ENCODE results near the gene LARGE2.
"Not testable (repeated sequence)": the region's sequence is repeated elsewhere in the genome, so short reads cannot be mapped to it uniquely, and the experiment has no call there.

Gene LARGE2

DNA sequence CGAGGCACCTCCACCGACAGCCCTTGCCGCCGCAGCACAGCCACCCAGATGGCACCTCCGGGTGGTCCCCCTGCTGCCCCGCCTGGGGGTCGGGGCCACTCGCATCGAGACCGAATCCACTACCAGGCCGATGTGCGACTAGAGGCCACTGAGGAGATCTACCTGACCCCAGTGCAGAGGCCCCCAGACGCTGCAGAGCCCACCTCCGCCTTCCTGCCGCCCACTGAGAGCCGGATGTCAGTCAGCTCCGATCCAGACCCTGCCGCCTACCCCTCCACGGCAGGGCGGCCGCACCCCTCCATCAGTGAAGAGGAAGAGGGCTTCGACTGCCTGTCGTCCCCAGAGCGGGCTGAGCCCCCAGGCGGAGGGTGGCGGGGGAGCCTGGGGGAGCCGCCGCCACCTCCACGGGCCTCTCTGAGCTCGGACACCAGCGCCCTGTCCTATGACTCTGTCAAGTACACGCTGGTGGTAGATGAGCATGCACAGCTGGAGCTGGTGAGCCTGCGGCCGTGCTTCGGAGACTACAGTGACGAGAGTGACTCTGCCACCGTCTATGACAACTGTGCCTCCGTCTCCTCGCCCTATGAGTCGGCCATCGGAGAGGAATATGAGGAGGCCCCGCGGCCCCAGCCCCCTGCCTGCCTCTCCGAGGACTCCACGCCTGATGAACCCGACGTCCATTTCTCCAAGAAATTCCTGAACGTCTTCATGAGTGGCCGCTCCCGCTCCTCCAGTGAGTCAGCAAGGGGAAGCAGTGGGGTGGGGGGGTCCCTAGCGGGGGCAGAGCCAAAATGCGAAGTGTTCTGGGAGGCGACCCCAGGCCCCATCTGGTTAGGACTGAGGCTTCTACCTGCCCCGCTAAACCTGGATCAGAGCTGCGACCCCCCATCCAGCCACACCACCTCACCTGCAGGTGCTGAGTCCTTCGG is 19.7 kb upstream of the LARGE2 start:
- no peak overlapping the region for H3K4me3 Mint-ChIP-seq
- peak overlapping the region; percentile 62 for H3K27ac Mint-ChIP-seq
- no peaks in the 10 kb centered on the region for H3K9me3 Mint-ChIP-seq
- H3K27me3 Mint-ChIP-seq = peaks cover 6% of the 10 kb centered on the region
- ATAC-seq (ENCODE audit: low read depth) (no peak), DNase-seq (ENCODE audit: low spot score in 2 of 2) (no peak)
- peaks cover 14% of the 10 kb centered on the region for H3K4me1 Mint-ChIP-seq
- no peaks in the 10 kb centered on the region for H3K36me3 Mint-ChIP-seq

GRCh38 chr11:45904309-45904915 is 18.0 kb upstream of the LARGE2 start:
- Mint-ChIP-seq H3K27ac (peak overlapping the region; percentile 4), H3K9me3 (no peaks in the 10 kb centered on the region), H3K4me1 (peaks cover 18% of the 10 kb centered on the region), H3K36me3 (peaks cover 2% of the 10 kb centered on the region), H3K27me3 (peaks cover 3% of the 10 kb centered on the region), H3K4me3 (no peak overlapping the region)
- DNase-seq (ENCODE audit: low spot score in 2 of 2) (no peak), ATAC-seq (ENCODE audit: low read depth) (no peak)

- DNase-seq (ENCODE audit: low spot score in 2 of 2) = no peak
- H3K4me3 Mint-ChIP-seq = no peak overlapping the region
- H3K9me3 Mint-ChIP-seq = no peaks in the 10 kb centered on the region
- peaks cover 6% of the 10 kb centered on the region for H3K36me3 Mint-ChIP-seq
- no peak overlapping the region for H3K27ac Mint-ChIP-seq
- H3K4me1 Mint-ChIP-seq = peaks cover 18% of the 10 kb centered on the region
- peaks cover 3% of the 10 kb centered on the region for H3K27me3 Mint-ChIP-seq
- ATAC-seq (ENCODE audit: low read depth) = no peak
Observed at GRCh38 chr11:45905095-45905494, 17.4 kb upstream of the LARGE2 start.

- not testable (repeated sequence) for DNase-seq (ENCODE audit: low spot score in 2 of 2); H3K9me3 Mint-ChIP-seq; H3K27ac Mint-ChIP-seq; H3K4me3 Mint-ChIP-seq; H3K27me3 Mint-ChIP-seq; H3K36me3 Mint-ChIP-seq
- ATAC-seq (ENCODE audit: low read depth) = peak; percentile 23
- peaks cover 16% of the 10 kb centered on the region for H3K4me1 Mint-ChIP-seq
Observed at GRCh38 chr11:45905576-45905975, 16.9 kb upstream of the LARGE2 start.

- no peaks in the 10 kb centered on the region for H3K9me3 Mint-ChIP-seq
- no peak overlapping the region for H3K27ac Mint-ChIP-seq
- peaks cover 14% of the 10 kb centered on the region for H3K4me1 Mint-ChIP-seq
- DNase-seq (ENCODE audit: low spot score in 2 of 2) = no peak
- no peak overlapping the region for H3K4me3 Mint-ChIP-seq
- peaks cover 12% of the 10 kb centered on the region for H3K36me3 Mint-ChIP-seq
- ATAC-seq (ENCODE audit: low read depth) = peak; percentile 23
- no peaks in the 10 kb centered on the region for H3K27me3 Mint-ChIP-seq
Observed at GRCh38 chr11:45906096-45906682, 16.3 kb upstream of the LARGE2 start.

- H3K9me3 Mint-ChIP-seq = no peaks in the 10 kb centered on the region
- peaks cover 19% of the 10 kb centered on the region for H3K36me3 Mint-ChIP-seq
- no peak within 1 kb of the TSS for H3K4me3 Mint-ChIP-seq
- H3K4me1 Mint-ChIP-seq = peaks cover 12% of the 10 kb centered on the region
- ATAC-seq (ENCODE audit: low read depth) (no peak), DNase-seq (ENCODE audit: low spot score in 2 of 2) (no peak)
- no peaks in the 10 kb centered on the region for H3K27me3 Mint-ChIP-seq
- peak within 1 kb of the TSS; percentile 35 for H3K27ac Mint-ChIP-seq
Observed at GRCh38 chr11:45906965-45907611, 15.4 kb upstream of the LARGE2 start, which contains the start of gene FREY1. Gene FREY1, minus strand, starts transcription at chr11:45907271. Its CDS starts 26 bp downstream, at chr11:45907245.

GRCh38 chr11:45907911-45908370 is 14.5 kb upstream of the LARGE2 start:
- Mint-ChIP-seq H3K4me3 (no peak overlapping the region), H3K36me3 (peaks cover 19% of the 10 kb centered on the region), H3K9me3 (no peaks in the 10 kb centered on the region), H3K4me1 (peaks cover 12% of the 10 kb centered on the region), H3K27ac (no peak overlapping the region), H3K27me3 (no peaks in the 10 kb centered on the region)
- no peak for ATAC-seq (ENCODE audit: low read depth)
- no peak for DNase-seq (ENCODE audit: low spot score in 2 of 2)

DNA sequence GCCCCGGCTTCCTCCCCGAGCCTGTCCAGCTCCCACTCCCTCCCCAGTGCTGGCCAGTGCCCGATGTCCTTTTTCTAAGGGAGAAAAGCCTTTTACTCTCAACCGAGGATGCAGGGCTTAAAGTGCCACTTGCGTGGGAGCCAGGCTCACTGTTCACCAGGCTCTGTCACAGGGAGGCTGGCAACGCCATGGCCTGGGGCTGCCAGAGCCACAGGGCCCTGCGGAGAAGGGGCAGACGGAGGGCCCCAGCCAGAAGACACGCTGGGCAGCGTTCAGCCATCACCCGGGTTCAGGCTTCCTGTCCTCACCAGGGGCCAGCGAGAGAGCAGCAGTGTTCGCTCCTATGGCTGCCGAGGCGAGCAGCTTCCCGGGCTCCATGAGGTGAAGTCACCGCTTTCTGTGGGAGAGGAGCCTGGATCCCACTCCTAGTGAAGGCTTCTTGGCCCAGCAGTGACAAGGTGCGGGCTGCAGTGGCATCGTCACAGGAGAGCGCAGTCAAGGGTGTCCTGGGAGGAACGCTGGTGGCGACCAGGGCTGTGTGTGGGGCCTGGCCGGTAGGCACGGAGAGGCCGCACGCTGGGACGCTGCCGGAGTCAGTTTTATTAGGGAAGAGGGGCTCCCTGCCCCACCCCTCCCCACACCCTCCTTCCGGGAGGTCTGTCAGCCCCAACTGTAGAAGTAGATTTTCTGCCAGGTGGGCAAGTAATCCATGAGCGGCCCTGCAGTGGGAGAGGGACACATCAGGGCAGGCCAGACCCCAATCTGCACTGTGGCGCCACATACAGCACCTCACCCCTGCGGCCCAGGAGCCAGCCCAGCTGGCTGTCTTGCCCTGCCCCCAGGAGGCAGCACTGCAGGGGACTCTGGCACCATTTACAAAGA is 12.6 kb upstream of the LARGE2 start:
- Mint-ChIP-seq H3K27me3 (no peaks in the 10 kb centered on the region), H3K9me3 (no peaks in the 10 kb centered on the region), H3K4me3 (no peak overlapping the region), H3K36me3 (peaks cover 26% of the 10 kb centered on the region), H3K4me1 (peaks cover 15% of the 10 kb centered on the region), H3K27ac (no peak overlapping the region)
- ATAC-seq (ENCODE audit: low read depth) (no peak), DNase-seq (ENCODE audit: low spot score in 2 of 2) (no peak)

- H3K27ac Mint-ChIP-seq = no peak overlapping the region
- H3K4me3 Mint-ChIP-seq = no peak overlapping the region
- no peaks in the 10 kb centered on the region for H3K27me3 Mint-ChIP-seq
- ATAC-seq (ENCODE audit: low read depth) (no peak), DNase-seq (ENCODE audit: low spot score in 2 of 2) (no peak)
- H3K9me3 Mint-ChIP-seq = no peaks in the 10 kb centered on the region
- peaks cover 15% of the 10 kb centered on the region for H3K4me1 Mint-ChIP-seq
- peaks cover 28% of the 10 kb centered on the region for H3K36me3 Mint-ChIP-seq
Observed at GRCh38 chr11:45910623-45911022, 11.8 kb upstream of the LARGE2 start.

DNA sequence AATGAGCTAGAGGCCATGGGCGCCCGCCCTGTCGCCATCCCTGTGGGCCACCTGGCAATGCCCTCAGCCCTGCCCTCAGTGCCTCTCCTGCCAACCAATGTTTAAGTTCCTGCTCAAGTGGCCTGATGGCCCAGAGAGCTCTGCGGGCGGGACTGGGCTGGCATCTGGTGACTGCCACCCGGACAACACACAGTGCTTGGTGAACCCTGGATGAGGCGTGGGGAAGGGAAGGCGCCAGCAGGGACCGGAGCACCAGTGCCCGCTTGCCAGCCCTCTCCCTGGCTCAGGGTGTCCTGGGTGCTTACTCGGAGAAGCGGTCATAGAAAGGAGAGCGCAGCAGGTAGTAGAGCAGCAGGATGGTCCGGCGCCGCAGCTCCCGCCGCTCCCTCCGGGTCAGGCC is 8.9 kb upstream of the LARGE2 start:
- H3K9me3 Mint-ChIP-seq = no peaks in the 10 kb centered on the region
- ATAC-seq (ENCODE audit: low read depth) (no peak), DNase-seq (ENCODE audit: low spot score in 2 of 2) (no peak)
- no peak overlapping the region for H3K4me3 Mint-ChIP-seq
- H3K4me1 Mint-ChIP-seq = peaks cover 15% of the 10 kb centered on the region
- peaks cover 28% of the 10 kb centered on the region for H3K36me3 Mint-ChIP-seq
- no peak overlapping the region for H3K27ac Mint-ChIP-seq
- H3K27me3 Mint-ChIP-seq = no peaks in the 10 kb centered on the region

DNA sequence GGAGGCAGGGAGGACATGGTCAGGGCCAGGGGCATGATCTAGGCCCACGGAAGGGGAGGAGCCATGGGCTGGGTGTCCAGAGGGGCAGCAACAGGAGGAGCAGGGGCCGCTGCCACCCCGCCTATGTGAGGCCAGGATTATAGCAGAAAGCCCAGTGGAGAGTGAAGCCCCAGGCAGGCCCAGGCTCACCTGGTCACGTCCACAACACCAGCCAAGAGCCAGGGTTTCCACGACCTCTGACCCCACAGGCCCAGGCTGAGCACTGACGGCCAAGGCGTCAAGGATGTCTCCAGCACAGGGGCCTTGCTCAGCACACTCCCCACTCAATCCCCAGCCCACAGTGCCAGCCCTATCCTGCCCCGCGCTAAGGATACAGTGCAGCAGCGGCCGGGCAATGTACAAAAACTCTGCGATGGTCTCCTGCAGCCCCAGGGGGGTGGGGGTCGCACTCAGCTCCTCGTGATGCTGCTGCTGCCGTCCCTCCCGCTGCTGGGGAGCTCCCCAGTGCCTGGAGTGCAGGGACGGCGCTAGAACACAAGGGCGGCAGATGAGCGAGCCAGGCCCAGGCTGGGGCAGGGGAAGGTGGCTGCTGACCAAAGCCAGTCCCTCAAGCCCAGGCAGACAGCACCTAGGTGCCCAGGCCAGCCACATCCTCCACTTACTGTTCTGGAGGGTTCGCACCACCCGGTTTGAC is 8.4 kb upstream of the LARGE2 start:
- Mint-ChIP-seq H3K27me3 (no peaks in the 10 kb centered on the region), H3K4me1 (peaks cover 18% of the 10 kb centered on the region), H3K9me3 (no peaks in the 10 kb centered on the region), H3K27ac (no peak overlapping the region), H3K36me3 (peaks cover 28% of the 10 kb centered on the region), H3K4me3 (no peak overlapping the region)
- ATAC-seq (ENCODE audit: low read depth) = no peak
- no peak for DNase-seq (ENCODE audit: low spot score in 2 of 2)

DNA sequence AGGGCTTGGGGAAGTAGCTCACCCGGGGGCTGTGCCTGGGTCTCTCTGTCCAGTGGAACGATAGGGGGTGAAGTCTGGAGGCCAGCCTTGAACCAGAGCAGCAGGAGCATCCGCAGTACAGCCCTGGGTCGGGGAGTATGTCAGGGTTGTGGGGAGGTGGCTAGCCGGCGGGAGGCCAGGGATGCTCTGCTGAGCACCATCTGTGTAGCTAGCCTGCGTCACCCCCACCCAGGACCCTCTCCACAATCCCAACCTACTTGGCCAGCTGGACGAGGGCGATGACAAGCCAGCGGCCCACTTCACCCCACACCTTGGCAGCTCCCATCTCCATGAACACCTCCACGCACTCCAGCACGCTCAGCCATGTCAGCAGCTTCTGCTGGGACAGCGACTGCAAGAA is 7.0 kb upstream of the LARGE2 start:
- Mint-ChIP-seq H3K9me3 (no peaks in the 10 kb centered on the region), H3K27me3 (no peaks in the 10 kb centered on the region), H3K4me1 (peaks cover 31% of the 10 kb centered on the region), H3K4me3 (no peak overlapping the region), H3K27ac (no peak overlapping the region), H3K36me3 (peaks cover 22% of the 10 kb centered on the region)
- ATAC-seq (ENCODE audit: low read depth) = no peak
- no peak for DNase-seq (ENCODE audit: low spot score in 2 of 2)

- no peaks in the 10 kb centered on the region for H3K27me3 Mint-ChIP-seq
- H3K9me3 Mint-ChIP-seq = no peaks in the 10 kb centered on the region
- peaks cover 9% of the 10 kb centered on the region for H3K36me3 Mint-ChIP-seq
- ATAC-seq (ENCODE audit: low read depth) = peak; percentile 1
- peak overlapping the region; percentile 88 for H3K27ac Mint-ChIP-seq
- DNase-seq (ENCODE audit: low spot score in 2 of 2) = no peak
- peak overlapping the region; percentile 89 for H3K4me3 Mint-ChIP-seq
- peaks cover 39% of the 10 kb centered on the region for H3K4me1 Mint-ChIP-seq
Observed at GRCh38 chr11:45917286-45917622, 5.2 kb upstream of the LARGE2 start.
